G401 (cell line): Measurements from ENCODE around the gene UPF2. TPM values are rescaled to one million over a fixed set of nuclear protein-coding genes. Genes with fewer than 3 reads are reported as not detected.
"Not testable (repeated sequence)": the region's sequence is repeated elsewhere in the genome, so short reads cannot be mapped to it uniquely, and the experiment has no call there.

Source experiments
- DNase-seq: peaks from one replicate; pipeline ENCODE4 v3.0.0-alpha.2; 2015; ENCODE audit warnings: low spot score
- in situ Hi-C: cut with HindIII; loops from 2 replicates; pipeline ENCODE4 v1.10.0; 2016; ENCODE audit warnings: low sequenced_read_pairs, mixed read lengths
- total RNA-seq: library from RNA; depleted of rRNA; stranded (reverse); fragments of >200 nt; shearing (Covaris generic); gene quantifications from 2 replicates; pipeline ENCODE4 v1.2.3, GENCODE V29; 2014

UPF2 gene
- total RNA-seq, 1 experiment from 2014 or later, result 12.9 TPM

DNA sequence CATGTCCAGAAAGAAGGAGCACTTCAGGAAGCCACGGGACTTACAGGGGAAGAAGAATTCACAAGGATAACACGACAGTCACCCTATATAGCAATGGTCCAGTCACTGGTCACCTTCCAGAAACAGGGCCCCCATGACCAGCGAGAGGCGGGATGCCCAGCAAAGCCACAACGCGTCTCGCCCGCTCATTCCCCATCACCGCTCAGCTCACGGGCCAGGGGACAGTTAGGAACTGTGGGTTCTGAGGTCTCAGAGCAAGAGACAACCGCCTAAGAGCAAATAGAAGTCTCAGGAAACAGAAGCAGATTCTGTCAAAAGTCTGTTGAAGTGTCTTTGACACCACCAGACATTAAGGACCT is 147.5 kb downstream of the UPF2 start:
- no peak for DNase-seq
- in situ Hi-C loops, result no loop called here

DNA sequence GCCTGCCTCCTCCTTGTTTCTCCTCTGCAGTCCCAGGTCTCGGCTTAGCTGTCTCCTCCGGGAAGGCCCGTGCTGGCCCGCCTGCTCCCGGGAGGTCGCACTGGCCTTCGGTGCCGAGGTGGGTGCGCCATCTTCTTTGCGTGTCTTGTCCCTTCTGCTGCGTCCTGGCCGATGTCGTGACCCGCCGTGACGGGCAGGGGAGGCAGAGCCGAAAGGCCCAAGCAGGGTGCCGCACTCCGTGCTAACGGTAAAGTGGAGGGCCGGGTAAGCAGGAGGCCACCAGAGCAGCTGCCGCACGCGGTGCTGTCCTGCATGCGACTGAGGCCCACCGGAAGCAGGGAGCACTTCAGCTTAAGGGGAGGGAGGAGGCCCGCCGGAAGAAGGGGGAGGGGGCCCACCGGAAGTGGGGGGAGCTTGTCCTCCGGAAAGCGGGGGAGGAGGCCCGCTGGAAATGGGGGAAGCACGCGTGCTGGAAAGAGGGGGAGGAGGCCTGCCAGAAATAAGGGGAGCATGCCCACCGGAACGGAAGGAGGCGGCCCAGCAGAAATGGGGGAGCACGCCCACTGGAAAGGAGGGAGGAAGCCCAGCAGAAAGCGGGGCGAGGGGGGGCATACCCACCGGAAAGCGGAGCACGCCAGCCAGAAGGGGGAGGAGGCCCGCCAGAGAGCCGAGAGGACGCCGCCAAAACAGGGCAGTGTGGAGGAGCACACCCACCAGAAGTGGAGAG is 148.1 kb downstream of the UPF2 start:
- DNase-seq, result no peak
- in situ Hi-C loops, result no loop called here

GRCh38 chr10:11893749-11894278 is 148.8 kb downstream of the UPF2 start:
- DNase-seq, result no peak
- in situ Hi-C loops, result no loop called here

- no peak for DNase-seq
- in situ Hi-C loops, result no loop called here
These were observed 150.7 kb downstream of the UPF2 start for GRCh38 chr10:11891776-11892486.

DNA sequence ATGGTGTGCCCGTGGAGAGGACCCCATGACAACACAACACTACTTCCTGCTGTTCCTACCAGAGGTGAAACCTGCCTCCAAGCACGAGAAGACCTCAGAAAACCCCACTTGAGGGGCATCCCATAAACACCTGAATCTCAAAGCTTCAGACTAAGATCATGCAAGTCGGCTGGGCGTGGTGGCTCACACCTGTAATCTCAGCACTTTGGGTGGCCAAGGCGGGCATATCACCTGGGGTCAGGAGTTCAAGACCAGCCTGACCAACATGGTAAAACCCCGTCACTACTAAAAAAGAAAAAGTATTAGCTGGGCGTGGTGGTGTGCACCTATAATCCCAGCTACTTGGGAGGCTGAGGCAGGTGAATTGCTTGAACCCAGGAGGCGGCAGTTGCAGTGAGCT is 153.3 kb downstream of the UPF2 start:
- DNase-seq, in situ Hi-C loops: not testable (repeated sequence)

DNA sequence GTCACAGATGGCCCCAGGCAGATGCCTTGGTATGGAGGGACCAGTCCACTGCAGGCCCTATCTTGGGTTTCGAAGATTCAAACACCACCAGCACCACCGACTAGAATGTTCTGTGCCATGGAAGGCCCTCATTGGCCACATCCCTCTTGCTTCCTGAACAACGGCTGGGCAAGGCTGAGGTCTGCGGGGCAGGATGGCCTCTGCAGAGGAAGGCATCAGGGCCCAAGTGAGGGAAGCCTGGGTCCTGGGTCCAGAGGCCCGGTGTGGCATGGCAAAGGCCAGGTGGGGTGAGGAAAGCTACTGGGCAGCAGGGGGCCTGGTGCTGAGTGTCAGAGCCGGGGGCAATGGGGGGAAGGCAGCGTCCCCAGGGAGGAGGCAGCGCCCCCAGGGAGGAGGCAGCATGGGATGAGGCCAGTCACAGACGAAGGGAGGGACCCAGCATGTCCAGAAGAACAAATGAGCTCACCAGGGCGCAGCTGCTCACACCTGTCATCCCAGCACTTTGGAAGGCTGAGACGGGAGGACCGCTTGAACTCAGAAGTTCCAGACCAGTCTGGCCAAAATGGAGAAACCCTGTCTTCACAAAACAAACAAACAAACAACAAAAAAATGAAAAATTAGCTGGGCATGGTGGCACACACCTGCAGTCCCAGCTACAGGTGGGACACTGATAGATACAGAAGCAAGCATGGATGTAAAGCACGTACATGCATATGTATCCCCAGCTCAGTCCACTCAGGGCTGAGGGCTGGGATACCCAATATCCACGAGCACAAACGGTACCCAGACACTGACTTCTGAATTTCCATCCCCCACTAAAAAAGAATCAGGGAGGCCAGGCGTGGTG is 155.0 kb downstream of the UPF2 start:
- in situ Hi-C loops, result no loop called here
- DNase-seq, result no peak

DNA sequence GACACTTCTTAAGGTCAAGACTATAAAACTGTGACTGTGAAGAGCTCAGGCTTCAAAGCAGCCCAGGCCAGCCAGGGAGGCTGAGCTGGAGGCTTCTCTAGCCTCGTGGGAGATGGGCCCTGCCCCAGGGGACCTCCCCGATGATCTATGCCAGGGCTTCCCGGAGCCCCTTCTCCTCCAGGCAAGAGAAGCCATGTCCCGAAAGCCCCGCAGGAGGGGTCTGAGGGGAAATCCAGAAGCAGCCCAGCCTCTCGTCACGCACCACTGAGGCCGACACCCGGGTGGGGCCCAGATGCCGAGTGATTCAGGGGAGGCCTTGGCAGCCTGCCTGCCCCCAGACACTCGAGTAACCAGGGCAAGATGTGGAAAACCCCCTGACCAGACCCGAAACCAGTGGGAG is 155.8 kb downstream of the UPF2 start:
- no peak for DNase-seq
- in situ Hi-C loops, result no loop called here

DNA sequence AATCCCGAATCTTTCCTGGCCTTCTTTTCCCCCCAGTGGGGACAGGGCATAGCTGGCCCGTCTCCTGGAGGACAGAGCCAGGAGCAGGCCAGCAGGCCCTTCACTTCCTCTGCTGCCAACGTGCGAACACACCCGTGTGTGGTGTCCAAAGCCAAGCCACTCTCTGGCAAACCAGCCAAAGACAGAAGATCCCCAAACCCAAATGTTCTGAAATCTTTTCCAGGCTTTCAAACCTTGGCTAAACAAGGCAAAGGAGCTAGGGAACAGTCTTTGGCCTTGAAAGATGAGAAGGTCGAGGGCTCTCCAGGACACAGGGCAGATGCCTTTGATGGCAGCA is 156.5 kb downstream of the UPF2 start:
- in situ Hi-C loops, result no loop called here
- peak; percentile 84 for DNase-seq

DNA sequence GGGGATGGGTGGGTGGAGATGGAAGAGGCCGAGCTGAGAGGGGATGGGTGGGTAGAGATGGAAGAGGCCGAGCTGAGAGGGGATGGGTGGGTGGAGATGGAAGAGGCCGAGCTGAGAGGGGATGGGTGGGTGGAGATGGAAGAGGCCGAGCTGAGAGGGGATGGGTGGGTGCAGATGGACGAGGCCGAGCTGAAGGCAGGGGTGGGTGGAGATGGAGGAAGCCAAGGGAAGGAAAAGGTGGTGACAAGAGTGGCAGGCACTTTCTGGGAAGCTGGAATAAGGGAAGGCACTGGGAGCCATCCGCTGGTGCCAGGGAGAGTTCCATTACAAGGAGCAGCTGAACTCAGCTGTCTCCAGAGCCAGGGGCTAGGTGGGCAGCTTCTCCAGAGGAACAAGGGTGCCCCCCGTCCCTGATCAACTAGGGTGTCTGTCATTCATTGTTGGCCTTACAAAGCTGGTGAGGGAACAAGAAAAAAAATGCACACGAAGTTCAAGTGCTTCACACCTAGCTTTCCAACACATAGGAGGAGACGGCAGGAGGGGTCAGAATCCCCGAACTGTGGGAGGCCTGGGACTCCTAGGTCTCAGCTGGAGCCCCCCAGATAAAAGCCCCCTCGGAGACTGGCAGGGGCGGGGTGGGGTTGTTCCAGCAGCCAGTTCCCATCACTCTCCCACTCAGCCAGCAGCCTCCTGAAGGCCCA is 157.0 kb downstream of the UPF2 start:
- no peak for DNase-seq
- in situ Hi-C loops, result no loop called here

GRCh38 chr10:11884706-11885423 is 157.7 kb downstream of the UPF2 start:
- no peak for DNase-seq
- in situ Hi-C loops, result no loop called here

- in situ Hi-C loops, result no loop called here
- no peak for DNase-seq
These were observed 159.8 kb downstream of the UPF2 start for GRCh38 chr10:11882646-11883375.

GRCh38 chr10:11881477-11882417 is 160.9 kb downstream of the UPF2 start:
- no peak for DNase-seq
- in situ Hi-C loops, result no loop called here

- in situ Hi-C loops, result no loop called here
These were observed 161.6 kb downstream of the UPF2 start for GRCh38 chr10:11881030-11881476.

DNA sequence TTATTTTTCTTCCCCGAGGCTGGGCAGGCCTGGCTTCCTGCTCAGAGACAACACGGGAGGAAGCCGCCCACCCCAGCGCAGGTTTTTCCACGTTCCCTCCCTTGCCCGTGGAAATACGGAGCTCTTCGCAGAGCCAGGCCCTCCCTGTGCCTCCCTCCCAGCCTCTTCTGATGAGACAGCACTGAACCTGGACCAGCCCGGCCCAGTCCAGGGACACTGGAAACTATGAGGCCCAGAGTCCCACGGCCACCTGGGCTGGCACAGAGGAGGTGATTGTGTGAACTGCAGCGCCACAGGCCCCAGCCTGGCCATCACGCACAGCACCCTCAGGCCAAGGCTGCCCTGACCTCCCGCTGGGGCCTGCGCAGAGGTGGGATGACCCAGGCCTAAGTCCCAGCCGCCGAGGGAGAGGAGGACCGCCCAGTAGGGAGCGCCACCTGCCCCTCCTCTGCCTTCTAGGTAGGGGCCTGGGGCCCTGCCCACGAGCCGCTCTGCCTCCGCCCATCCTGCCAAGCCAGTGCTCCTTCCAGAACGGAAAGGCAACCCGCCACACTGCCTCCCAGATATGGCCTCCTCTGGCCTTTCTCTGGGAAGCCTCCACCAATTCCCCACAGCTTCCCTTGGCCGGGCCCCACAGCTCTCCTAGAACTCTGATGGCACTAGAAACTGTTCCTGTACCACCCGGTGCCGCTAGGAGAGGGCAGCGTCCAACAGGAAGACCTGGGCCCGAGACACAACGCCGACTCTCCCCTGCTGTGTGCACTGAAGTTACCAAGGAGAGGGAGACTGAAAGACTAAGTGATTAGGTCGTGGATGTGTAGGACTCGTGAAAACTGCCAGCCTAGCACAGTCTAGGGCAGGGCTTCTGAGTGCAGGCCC is 162.2 kb downstream of the UPF2 start:
- DNase-seq, result no peak
- in situ Hi-C loops, result no loop called here

More at GRCh38 chr10:11881030-11881476, 161.6 kb downstream of the UPF2 start:
- DNase-seq, result no peak

- no peak for DNase-seq
- in situ Hi-C loops, result no loop called here
These were observed 163.1 kb downstream of the UPF2 start for GRCh38 chr10:11879387-11880094.
